Activated T-helper 2 cell treated with anti-CD3 and anti-CD28 coated beads, Interferon-gamma antibody, Interleukin-2, Interleukin-4, amounts not matched to agents 10 μg/mL and 5 μg/mL and 100 μg/mL, durations not matched to agents 14 hours and 24 hours and 36 hours (primary cell): ENCODE measurements around the gene AUNIP. TPM values are rescaled to one million over a fixed set of nuclear protein-coding genes. Genes with fewer than 3 reads are reported as not detected.
A peak's percentile ranks its signal among the peaks of the same experiment; 100 is the strongest.

ENCODE experiments used
- DNase-seq: peaks from one replicate; pipeline ENCODE4 v3.0.0; 2021; ENCODE audit warnings: low spot score
- H3K27ac Mint-ChIP-seq: one replicate; pipeline ENCODE4 v1.8.0; 2021; ENCODE audit warnings: mixed read lengths
- H3K27me3 Mint-ChIP-seq: one replicate; pipeline ENCODE4 v1.8.0; 2021; ENCODE audit warnings: low read depth, mixed read lengths
- H3K36me3 Mint-ChIP-seq: one replicate; pipeline ENCODE4 v1.8.0; 2021; ENCODE audit warnings: low read depth, mixed read lengths
- H3K4me1 Mint-ChIP-seq: one replicate; pipeline ENCODE4 v1.8.0; 2021; ENCODE audit warnings: low read depth, mixed read lengths
- H3K4me3 Mint-ChIP-seq: one replicate; pipeline ENCODE4 v1.8.0; 2021; ENCODE audit warnings: low read depth, mild to moderate bottlenecking, moderate library complexity, mixed read lengths
- H3K9me3 Mint-ChIP-seq: one replicate; pipeline ENCODE4 v1.8.0; 2021; ENCODE audit warnings: mixed read lengths
- intact Hi-C: fragments of 100-400 bp; cut with micrococcal nuclease; formaldehyde crosslinking; loops from one replicate; pipeline ENCODE4 v1.15.1; 2023
- total RNA-seq: library from RNA; stranded (reverse); gene quantifications from 2 replicates; pipeline ENCODE4 v1.2.3, GENCODE V29; 2022

AUNIP gene
- total RNA-seq, 1 donor from 2014 or later: 10.9 TPM

DNA sequence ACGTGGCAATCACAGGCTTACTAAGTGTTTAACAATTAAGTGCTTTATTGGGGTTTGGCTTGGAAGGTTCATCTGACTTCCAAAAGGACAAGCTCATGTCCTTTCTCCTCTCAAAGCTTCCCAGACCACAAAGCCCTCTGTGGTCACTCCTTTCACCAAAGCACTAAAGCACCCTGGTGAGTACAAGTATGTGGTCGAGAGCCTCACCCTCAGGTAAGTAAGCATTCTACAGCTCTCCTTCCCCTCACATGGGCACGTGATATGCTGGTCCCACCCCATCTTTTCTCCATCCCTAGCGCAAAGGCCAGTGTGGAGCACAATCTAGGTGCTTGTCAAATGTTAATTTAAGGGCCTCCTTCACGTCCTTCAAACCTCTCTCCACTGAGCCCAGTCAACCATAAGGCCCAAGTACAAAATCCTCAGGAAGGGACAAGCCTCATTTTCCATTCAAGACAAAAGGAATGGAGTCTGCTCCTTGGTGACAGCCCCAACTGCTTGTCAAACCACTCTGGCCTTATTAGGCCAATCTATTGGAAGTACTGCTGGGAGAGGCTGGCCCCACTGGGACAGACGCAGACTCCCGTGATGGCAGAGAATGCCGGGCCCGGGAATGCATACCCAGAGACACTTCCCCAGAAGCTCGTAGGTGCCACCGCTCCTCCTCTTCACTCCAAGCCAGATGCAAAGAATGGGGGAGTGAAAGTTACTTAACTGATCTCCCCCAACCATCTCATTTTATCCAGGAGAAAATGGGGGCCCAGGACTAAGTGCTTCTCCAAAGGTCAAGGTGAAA is 39.2 kb upstream of the AUNIP start:
- H3K9me3 Mint-ChIP-seq: no peaks in the 10 kb centered on the region
- intact Hi-C loops: no loop called here
- peak overlapping the region; percentile 43 for H3K27ac Mint-ChIP-seq
- H3K4me3 Mint-ChIP-seq: no peak overlapping the region
- H3K36me3 Mint-ChIP-seq: peaks cover 79% of the 10 kb centered on the region
- no peak for DNase-seq
- H3K27me3 Mint-ChIP-seq: no peaks in the 10 kb centered on the region
- peaks cover 34% of the 10 kb centered on the region for H3K4me1 Mint-ChIP-seq

DNA sequence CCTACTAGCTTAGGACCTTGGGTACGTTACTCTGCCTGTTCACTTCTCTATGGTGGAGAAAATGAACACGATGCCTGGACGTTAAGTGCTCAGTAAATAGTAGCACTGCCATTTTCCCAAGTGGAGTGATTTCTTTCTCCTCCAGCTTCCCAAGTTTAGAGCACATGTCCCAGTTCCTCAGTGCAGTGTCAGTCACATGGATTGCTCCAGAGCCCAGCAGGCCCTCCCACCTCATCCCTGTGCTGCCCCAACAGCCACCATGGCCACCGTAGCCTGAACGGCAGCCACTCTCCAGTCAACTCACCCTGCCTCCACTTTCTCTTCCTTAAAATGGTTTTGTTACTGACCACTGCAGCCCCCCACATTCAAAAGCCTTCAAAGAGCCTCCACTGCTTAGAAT is 38.5 kb upstream of the AUNIP start:
- intact Hi-C loops: no loop called here
- Mint-ChIP-seq H3K9me3 (no peaks in the 10 kb centered on the region), H3K27me3 (no peaks in the 10 kb centered on the region), H3K4me1 (peaks cover 29% of the 10 kb centered on the region), H3K36me3 (peaks cover 73% of the 10 kb centered on the region), H3K27ac (no peak overlapping the region), H3K4me3 (no peak overlapping the region)
- DNase-seq: no peak

DNA sequence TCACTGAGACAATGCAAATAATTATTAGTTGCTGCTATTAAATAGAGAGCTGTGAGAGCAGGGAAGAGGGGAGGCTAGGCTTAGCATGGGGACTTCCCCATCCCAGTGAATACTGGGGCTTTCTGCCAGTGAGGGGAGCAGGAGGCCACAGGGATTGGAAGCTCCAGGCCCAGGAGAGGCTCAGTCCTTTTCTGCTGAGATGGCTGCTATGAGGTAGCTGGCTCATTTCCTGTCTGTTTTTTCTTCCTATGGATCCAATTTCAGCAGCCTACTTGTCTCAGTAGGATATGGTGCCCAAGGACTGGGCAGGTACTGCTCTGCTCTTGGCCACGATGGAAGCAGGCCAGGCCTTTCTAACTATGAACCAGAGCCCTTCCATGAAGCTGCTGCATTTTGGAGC is 37.0 kb upstream of the AUNIP start:
- Mint-ChIP-seq H3K4me3 (no peak overlapping the region), H3K27ac (peak overlapping the region; percentile 58), H3K27me3 (no peaks in the 10 kb centered on the region), H3K4me1 (peaks cover 27% of the 10 kb centered on the region), H3K9me3 (no peaks in the 10 kb centered on the region), H3K36me3 (peaks cover 62% of the 10 kb centered on the region)
- intact Hi-C loops: loop anchor here (1.0 kb wide), 1 partner anchor 9 kb away; no protein-coding TSS in a partner anchor
- DNase-seq: no peak

DNA sequence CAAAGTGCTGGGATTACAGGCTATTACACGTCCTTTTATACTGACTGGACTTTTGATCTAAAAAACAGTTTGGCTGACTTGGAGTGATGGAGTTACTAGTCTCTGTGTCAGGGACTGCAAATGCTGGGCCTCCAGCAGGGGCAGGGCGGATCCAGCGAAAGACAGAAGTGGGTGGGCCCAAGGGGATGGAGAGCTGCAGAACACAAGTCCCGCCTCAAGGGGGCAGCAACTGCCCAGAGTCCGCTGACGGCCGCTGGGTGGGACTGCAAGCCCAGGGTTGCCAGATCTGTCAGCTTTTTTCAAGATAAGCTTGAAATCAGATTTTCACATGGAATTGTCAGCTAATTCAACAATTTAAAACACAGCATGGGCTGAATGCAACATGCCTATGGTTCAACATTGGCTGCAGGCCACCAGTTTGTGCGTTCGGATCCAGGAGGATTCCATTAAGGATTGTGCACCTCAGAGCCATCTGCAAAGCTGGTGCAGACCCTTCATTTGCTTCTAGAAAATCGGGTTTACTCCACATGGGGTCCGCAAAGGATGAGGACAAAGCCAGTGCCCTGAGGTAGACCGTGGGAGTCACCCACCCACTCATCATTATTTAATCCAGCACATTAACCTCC is 36.2 kb upstream of the AUNIP start:
- H3K4me3 Mint-ChIP-seq: no peak overlapping the region
- peaks cover 24% of the 10 kb centered on the region for H3K4me1 Mint-ChIP-seq
- peak overlapping the region; percentile 58 for H3K27ac Mint-ChIP-seq
- no peaks in the 10 kb centered on the region for H3K27me3 Mint-ChIP-seq
- peak; percentile 86 for DNase-seq
- intact Hi-C loops: loop anchor here (1.0 kb wide), 1 partner anchor 103 kb away; the partner anchor contains the start of gene PAFAH2
- peaks cover 54% of the 10 kb centered on the region for H3K36me3 Mint-ChIP-seq
- no peaks in the 10 kb centered on the region for H3K9me3 Mint-ChIP-seq

DNA sequence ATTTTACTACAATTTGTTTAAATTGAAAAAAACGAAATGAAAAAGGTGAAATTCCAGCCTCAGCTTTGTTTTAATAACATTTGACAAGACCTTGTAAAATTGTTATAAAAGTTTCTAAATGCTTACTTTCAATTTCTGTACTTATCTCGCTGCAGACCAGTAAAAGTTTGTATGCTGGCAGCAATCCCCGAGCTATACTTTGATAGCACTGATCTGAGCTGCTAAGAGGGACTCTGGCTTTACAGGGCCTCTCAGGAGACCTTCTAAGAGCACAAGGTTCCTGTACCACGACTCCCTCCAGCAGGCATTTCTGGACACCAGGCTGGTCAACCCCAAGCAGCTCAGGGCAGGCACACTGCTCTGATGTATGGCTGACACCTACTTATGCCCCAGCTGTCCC is 33.9 kb upstream of the AUNIP start:
- Mint-ChIP-seq H3K9me3 (no peaks in the 10 kb centered on the region), H3K4me1 (peaks cover 18% of the 10 kb centered on the region), H3K36me3 (peaks cover 42% of the 10 kb centered on the region), H3K27me3 (no peaks in the 10 kb centered on the region), H3K4me3 (no peak overlapping the region), H3K27ac (no peak overlapping the region)
- intact Hi-C loops: no loop called here
- no peak for DNase-seq

DNA sequence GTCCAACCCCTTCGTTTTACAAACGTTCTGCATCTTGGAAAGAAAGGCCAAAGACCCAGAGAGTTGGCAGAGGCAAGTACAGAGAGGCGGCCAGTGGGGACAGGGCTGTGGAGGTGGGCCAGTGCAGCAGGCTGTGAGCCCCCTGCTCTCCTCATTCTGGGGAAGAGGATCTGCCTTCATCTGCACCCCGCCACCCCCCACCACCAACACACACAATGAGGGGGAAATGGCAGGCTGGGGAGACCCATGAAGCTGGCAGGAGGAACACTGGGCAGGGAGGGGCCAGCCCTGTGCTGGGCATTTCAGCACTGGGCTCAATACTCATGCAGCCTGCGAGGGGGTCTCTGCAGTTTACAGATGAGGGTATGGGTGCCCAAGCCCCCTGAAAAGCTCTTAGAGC is 32.3 kb upstream of the AUNIP start:
- H3K27me3 Mint-ChIP-seq: no peaks in the 10 kb centered on the region
- intact Hi-C loops: no loop called here
- H3K36me3 Mint-ChIP-seq: peaks cover 34% of the 10 kb centered on the region
- no peak for DNase-seq
- peaks cover 18% of the 10 kb centered on the region for H3K4me1 Mint-ChIP-seq
- H3K27ac Mint-ChIP-seq: no peak overlapping the region
- no peaks in the 10 kb centered on the region for H3K9me3 Mint-ChIP-seq
- H3K4me3 Mint-ChIP-seq: no peak overlapping the region

DNA sequence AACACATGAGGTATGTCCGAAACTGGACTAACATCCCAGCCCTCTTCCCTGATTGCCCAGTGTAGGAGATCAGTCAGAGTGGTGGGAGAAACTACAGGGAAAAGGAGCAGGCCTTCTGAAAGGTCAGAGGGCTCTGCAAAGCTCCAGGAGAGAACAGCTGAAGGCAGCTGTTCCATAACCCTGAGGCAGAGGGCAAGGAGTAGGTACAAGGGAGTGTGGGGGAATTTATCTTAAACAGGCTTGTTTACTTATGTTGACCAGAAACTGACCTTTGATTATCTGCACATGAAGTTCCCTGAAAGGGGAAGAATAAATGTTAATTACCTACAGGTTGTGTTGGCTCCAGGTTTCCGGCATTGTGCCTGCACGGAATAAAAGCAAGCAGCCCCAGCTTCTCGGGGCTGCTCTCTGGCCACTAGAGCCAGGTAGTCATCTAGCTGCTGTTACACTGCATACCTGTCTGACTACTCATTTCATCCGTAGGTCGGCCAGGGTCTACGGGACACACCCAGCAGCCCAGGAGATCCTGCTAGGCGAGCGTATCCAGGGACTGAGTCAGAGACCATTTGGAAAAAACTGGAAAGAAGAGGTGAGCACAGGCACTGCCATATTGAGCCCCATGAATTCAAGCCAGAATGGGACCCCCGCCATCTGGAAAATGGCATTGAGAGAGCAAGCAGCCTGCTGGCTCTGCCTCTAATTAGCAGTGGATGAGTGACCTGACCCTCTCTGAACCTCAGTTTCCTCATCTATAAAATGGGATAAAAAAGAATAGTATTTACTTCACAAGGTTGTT is 31.2 kb upstream of the AUNIP start:
- DNase-seq: no peak
- Mint-ChIP-seq H3K9me3 (no peaks in the 10 kb centered on the region), H3K36me3 (peaks cover 24% of the 10 kb centered on the region), H3K4me1 (peaks cover 11% of the 10 kb centered on the region), H3K27ac (no peak overlapping the region), H3K4me3 (no peak overlapping the region), H3K27me3 (no peaks in the 10 kb centered on the region)
- intact Hi-C loops: no loop called here

DNA sequence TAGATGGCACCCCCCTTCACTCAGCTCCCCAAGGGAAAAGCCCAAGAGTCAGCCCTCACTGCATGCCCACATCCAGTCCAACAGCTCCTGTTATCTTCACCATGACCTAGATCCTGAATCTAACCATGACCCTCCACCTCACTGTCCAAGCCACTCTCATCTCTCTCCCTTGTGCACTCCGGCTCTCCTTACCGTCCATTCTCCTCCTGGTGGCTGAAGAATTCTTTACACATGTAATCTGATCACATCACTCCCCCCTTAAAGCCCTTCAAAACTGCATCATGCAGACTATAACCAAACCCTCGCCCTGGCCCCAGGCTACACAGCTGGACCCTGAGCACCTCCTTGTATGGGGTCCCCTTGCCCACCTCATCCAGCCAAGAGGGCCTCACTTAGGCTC is 30.2 kb upstream of the AUNIP start:
- peak overlapping the region; percentile 2 for H3K27ac Mint-ChIP-seq
- intact Hi-C loops: no loop called here

DNA sequence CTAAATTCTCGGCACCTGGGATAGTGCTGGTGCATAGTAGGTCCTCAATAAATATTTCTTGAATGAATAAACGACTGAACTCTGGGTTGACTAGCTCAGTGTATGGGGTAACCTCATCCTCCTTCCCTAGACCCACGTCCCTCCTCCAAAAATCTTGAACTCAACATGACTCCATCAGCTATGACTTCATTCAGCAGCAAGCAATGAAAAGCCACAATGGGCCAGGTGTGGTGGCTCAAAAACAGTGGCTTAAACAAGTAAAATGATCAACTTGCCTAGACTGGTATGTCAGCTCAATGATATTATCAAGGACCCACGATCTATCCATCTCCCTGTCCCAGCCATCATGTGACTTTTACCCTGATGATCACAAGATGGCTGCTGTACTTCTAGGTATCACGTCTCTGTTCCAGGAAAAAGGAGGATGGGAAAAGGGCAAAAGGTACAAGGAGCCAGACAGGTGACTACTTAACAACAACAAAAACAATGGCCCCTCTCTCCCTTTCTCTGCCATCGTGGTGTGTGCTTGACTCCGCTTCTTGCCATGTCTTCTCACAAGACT is 29.2 kb upstream of the AUNIP start:
- Mint-ChIP-seq H3K9me3 (no peaks in the 10 kb centered on the region), H3K36me3 (peaks cover 10% of the 10 kb centered on the region), H3K27me3 (no peaks in the 10 kb centered on the region), H3K27ac (no peak overlapping the region), H3K4me1 (peaks cover 7% of the 10 kb centered on the region), H3K4me3 (no peak overlapping the region)
- intact Hi-C loops: no loop called here
- DNase-seq: no peak

More for the DNA sequence above, 30.2 kb upstream of the AUNIP start:
- H3K4me3 Mint-ChIP-seq: no peak overlapping the region
- DNase-seq: no peak
- H3K9me3 Mint-ChIP-seq: no peaks in the 10 kb centered on the region
- peaks cover 17% of the 10 kb centered on the region for H3K36me3 Mint-ChIP-seq
- peaks cover 7% of the 10 kb centered on the region for H3K4me1 Mint-ChIP-seq
- H3K27me3 Mint-ChIP-seq: no peaks in the 10 kb centered on the region

DNA sequence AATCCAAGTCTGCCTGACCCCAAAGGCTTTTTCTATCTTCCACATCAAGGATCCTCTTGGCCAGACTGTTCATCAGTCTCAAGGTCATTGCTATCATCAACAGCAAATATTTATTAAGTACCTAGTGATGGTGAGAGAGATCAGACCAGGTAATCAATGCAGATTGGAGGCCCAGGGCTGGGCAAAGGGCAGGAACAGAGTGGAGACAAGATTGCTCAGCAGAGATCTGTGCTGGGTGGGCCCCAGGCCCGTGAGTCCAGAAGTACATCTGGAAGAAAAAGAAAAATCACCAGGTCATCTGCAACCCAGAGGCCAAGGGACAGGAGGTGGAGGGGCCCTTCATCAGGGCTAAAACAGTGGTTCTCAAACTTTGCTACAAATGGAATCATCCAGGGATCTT is 26.3 kb upstream of the AUNIP start:
- intact Hi-C loops: no loop called here
- H3K27ac Mint-ChIP-seq: no peak overlapping the region
- no peaks in the 10 kb centered on the region for H3K27me3 Mint-ChIP-seq
- H3K4me1 Mint-ChIP-seq: peaks cover 3% of the 10 kb centered on the region
- H3K9me3 Mint-ChIP-seq: no peaks in the 10 kb centered on the region
- H3K4me3 Mint-ChIP-seq: no peak overlapping the region
- peaks cover 10% of the 10 kb centered on the region for H3K36me3 Mint-ChIP-seq
- DNase-seq: no peak

DNA sequence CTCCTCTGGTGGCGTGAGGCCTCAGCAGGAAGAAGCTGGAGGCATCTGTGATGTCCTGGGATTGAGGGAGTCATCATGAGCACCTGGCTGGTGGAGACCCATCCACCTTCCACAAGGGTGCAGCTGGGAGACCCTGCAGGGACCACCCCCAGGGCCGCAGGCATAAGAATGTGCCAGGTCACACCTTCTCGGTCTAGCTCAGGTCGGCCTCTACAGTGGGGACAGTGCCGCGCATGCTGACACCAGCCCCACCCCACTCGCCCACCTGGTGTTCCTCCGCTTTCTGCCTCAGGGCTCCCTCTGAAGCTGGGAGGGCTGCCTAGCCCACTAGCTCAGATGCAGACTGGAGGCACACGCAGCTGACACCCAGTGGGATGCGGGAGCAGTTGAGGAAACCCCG is 22.0 kb upstream of the AUNIP start:
- no peaks in the 10 kb centered on the region for H3K9me3 Mint-ChIP-seq
- no peak overlapping the region for H3K4me3 Mint-ChIP-seq
- peaks cover 6% of the 10 kb centered on the region for H3K27me3 Mint-ChIP-seq
- no peaks in the 10 kb centered on the region for H3K4me1 Mint-ChIP-seq
- intact Hi-C loops: no loop called here
- no peaks in the 10 kb centered on the region for H3K36me3 Mint-ChIP-seq
- H3K27ac Mint-ChIP-seq: no peak overlapping the region
- DNase-seq: no peak

DNA sequence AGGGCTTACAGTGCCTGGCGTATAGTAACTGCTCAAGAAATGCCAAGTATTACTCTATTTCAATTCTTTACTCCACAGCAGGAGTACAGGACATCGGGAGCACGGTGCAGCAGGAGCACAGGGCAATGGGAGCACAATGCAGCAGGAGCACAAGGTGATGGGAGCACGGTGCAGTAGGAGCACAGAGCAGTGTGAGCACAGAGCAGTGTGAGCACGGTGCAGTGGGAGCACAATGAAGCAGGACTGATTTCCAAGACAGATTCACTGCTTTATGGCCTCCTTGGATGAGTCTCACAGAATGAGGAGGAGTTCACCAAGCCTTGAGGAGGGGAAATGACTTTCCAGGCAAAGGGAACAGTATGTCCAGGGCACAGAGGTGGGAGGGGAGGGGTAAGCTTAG is 21.3 kb upstream of the AUNIP start:
- H3K27me3 Mint-ChIP-seq: peaks cover 10% of the 10 kb centered on the region
- DNase-seq: no peak
- no peak overlapping the region for H3K4me3 Mint-ChIP-seq

More for the DNA sequence above, 21.3 kb upstream of the AUNIP start:
- peaks cover 2% of the 10 kb centered on the region for H3K4me1 Mint-ChIP-seq
- no peak overlapping the region for H3K27ac Mint-ChIP-seq
- no peaks in the 10 kb centered on the region for H3K9me3 Mint-ChIP-seq
- intact Hi-C loops: no loop called here
- no peaks in the 10 kb centered on the region for H3K36me3 Mint-ChIP-seq
